Testis (tissue), 3 donors: Measurements from ENCODE around the gene NUDT14. TPM values are rescaled to one million over a fixed set of nuclear protein-coding genes. Genes with fewer than 3 reads are reported as not detected.

Source experiments
- DNase-seq: peaks from one replicate; pipeline ENCODE4 v3.0.0-alpha.2; 2019
- H3K27ac ChIP-seq, 2 donors: fragments of 200-600 bp; sonication (generic); one replicate each; pipeline ENCODE4 v1.5.1; 2019
- H3K27me3 ChIP-seq: fragments of 200-600 bp; sonication (generic); one replicate; pipeline ENCODE4 v1.5.1; 2019
- H3K36me3 ChIP-seq: fragments of 200-600 bp; sonication (generic); one replicate; pipeline ENCODE4 v1.5.1; 2017; ENCODE audit warnings: low read depth; ENCODE audit errors: missing control alignments
- H3K4me1 ChIP-seq: fragments of 200-600 bp; sonication (generic); one replicate; pipeline ENCODE4 v1.5.1; 2019
- H3K4me3 ChIP-seq, 2 donors: fragments of 200-600 bp; sonication (generic); one replicate each; pipeline ENCODE4 v1.5.1; 2017 to 2019
- H3K9me3 ChIP-seq: fragments of 200-600 bp; sonication (generic); one replicate; pipeline ENCODE4 v1.5.1; 2017
- POLR2A ChIP-seq: fragments of 450-650 bp; IDR thresholded peaks from one replicate; pipeline ENCODE4 v1.6.1; 2017; ENCODE audit warnings: antibody characterized with exemption, mild to moderate bottlenecking, moderate library complexity
- WGBS, 2 donors: methylation state at CpG; one replicate each; pipeline ENCODE4 v1.1.5; 2018; 5-methylcytosine and 5-hydroxymethylcytosine counted together
- intact Hi-C: fragments of 100-400 bp; cut with DNase I; formaldehyde crosslinking; loops from one replicate; pipeline ENCODE4 v1.15.1; 2023; ENCODE audit warnings: low total_unique reads
- polyA plus RNA-seq: library from polyadenylated mRNA; stranded (reverse); fragments of 350-450 nt; fragmentation: Illumina TruSeq; extraction: RNeasy Lipid Tissue Mini Kit (QIAGEN cat#74804); gene quantifications from one replicate; pipeline ENCODE4 v1.2.3, GENCODE V29; 2014; ENCODE audit warnings: low read depth, low replicate concordance; ENCODE audit not compliant: insufficient read depth
- total RNA-seq, 2 donors: library from RNA; depleted of rRNA; stranded (reverse); fragments of >200 nt; gene quantifications; one replicate each; pipeline ENCODE4 v1.2.3, GENCODE V29; 2016
- TF ChIP-seq, protein P1 (sequence below), 3 experiments: fragments of 450-650 bp in 2 of 3; fragments of 200-600 bp in 1 of 3; sonication (generic) in 1 of 3; IDR thresholded peaks; one replicate each; pipeline ENCODE4 v1.5.1; 2016 to 2019; ENCODE audit warnings: antibody characterized with exemption in 3 of 3, mild to moderate bottlenecking in 2 of 3, moderate library complexity in 1 of 3

The NUDT14 gene
- total and polyA plus RNA-seq, 3 donors from 2014 or later, result 22.0 to 40.0 (median 28.1) TPM

DNA sequence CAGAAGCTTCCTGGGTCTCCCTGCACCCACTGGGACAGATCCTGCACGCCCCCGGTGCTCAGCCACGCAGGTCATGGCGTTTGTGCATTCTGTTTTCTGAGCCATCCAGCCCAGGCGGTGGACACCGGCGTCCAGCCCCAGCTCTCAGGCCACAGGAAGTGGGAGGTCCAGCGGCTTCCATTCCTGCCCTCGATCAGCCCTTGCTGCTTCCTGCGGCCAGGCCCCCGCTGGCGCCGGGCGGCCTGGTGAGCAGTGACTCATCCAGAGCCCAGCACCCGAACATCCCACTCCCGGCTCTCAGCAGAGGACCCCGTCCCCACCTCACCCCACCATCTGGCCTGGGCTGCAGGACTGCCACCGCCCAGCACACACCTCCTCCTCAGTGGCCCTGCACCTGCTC lies 18.0 kb upstream of the NUDT14 start:
- Histone ChIP-seq H3K36me3 (no peaks in the 10 kb centered on the region), H3K27me3 (no peaks in the 10 kb centered on the region), H3K27ac (no peak overlapping the region), H3K4me3 (no peak overlapping the region), H3K4me1 (peaks cover 24% of the 10 kb centered on the region), H3K9me3 (no peaks in the 10 kb centered on the region)
- WGBS, 2 donors, result 52 to 74% methylated on average over 7 to 18 of the region's 18 CpGs
- no peak for TF ChIP-seq POLR2A
- DNase-seq, result no peak
- intact Hi-C loops, result no loop called here

DNA sequence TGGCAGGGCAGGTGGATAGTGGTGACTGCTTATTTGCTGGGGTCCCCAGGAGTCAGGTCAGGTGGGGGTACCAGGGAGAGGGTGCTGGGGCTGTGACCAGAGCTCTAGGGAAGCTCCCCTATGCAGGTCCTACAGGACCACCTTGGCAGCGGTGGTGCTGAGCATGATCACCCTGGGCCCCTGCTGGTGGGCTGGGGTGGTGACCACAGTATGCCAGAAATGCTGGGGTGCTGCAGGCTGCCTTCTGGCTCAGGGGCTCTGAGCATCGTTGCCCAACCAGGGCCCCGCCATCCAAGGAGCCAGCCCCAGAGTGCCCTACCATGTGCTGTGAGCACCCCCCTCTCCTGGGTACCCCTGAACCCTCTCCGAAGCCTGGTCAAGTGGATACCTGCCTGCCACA lies 17.5 kb upstream of the NUDT14 start:
- 91 to 100% methylated on average over 3 of the region's 4 CpGs for WGBS, 2 donors
- intact Hi-C loops, result no loop called here
- H3K27me3 ChIP-seq, result no peaks in the 10 kb centered on the region
- H3K4me3 ChIP-seq, result no peak overlapping the region
- no peak for DNase-seq
- no peaks in the 10 kb centered on the region for H3K9me3 ChIP-seq
- TF ChIP-seq, protein P1, sequence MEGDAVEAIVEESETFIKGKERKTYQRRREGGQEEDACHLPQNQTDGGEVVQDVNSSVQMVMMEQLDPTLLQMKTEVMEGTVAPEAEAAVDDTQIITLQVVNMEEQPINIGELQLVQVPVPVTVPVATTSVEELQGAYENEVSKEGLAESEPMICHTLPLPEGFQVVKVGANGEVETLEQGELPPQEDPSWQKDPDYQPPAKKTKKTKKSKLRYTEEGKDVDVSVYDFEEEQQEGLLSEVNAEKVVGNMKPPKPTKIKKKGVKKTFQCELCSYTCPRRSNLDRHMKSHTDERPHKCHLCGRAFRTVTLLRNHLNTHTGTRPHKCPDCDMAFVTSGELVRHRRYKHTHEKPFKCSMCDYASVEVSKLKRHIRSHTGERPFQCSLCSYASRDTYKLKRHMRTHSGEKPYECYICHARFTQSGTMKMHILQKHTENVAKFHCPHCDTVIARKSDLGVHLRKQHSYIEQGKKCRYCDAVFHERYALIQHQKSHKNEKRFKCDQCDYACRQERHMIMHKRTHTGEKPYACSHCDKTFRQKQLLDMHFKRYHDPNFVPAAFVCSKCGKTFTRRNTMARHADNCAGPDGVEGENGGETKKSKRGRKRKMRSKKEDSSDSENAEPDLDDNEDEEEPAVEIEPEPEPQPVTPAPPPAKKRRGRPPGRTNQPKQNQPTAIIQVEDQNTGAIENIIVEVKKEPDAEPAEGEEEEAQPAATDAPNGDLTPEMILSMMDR (IDR thresholded peaks at IDR 0.05), result no peak
- TF ChIP-seq POLR2A, result no peak
- H3K36me3 ChIP-seq, result no peaks in the 10 kb centered on the region
- peaks cover 24% of the 10 kb centered on the region for H3K4me1 ChIP-seq
- H3K27ac ChIP-seq, result no peak overlapping the region

DNA sequence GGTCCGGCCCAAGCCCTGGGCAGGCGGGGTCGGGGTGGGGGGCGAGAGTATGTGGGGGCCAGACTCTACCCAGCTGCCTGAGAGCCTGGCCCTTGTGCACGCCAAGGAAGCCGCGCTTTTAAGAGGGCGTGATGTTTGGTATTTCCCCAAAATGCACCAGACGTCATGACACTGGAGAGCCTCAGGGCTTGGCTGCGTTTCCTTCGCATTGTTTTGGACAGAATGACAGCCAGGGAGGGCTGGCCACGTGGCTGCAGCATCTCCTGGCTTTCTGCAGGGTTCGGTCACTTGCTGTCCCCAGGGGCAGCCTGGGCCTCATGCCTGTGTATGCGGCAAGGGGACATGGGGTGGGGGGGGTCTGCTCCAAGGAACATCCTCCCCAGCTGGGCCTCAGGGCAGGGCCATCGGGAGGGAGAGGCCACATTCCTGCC lies 16.1 kb upstream of the NUDT14 start:
- no peaks in the 10 kb centered on the region for H3K9me3 ChIP-seq
- intact Hi-C loops, result no loop called here
- TF ChIP-seq, protein P1 (IDR thresholded peaks at IDR 0.05), result no peak
- TF ChIP-seq POLR2A, result no peak
- peaks cover 21% of the 10 kb centered on the region for H3K4me1 ChIP-seq
- DNase-seq, result no peak
- 38 to 41% methylated on average over 12 to 15 of the region's 15 CpGs for WGBS, 2 donors
- no peak overlapping the region for H3K27ac ChIP-seq
- no peaks in the 10 kb centered on the region for H3K27me3 ChIP-seq
- H3K4me3 ChIP-seq, result no peak overlapping the region
- no peaks in the 10 kb centered on the region for H3K36me3 ChIP-seq

DNA sequence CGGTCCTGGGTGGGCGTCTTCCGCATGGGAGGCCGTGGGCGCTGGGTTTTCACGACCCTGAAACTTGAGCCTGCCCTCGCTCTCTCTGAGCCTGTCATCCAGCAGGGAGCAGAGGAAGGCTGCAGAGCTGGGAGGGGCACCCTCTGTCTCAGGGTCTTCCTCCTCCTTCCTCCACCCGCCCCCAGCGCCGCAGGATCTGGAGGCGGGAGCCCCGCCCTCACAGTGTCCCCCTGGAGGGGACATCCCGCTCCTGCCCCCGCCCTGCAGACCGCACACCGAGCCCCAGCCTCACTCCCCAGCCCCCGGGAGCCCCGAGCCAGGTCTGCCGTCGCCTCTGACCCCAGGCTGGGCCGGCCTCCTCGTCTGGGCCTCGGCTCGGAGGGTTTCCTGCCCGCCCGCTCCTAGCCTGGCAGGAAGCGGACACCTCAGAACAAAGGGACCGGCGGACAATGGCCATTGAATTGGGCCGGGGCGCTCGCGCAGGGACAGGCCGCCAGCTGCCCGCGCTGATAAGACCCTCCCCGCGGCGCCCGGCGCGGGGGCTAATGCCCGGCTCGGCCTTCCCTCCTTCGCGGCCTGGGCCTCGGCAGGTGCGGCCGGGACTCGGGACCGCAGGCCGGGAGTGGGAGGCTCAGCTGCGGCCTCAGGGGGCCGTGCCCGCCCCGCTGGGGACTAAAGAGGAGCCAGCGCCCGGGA lies 15.3 kb upstream of the NUDT14 start:
- TF ChIP-seq, protein P1 (IDR thresholded peaks at IDR 0.05), result no peak
- TF ChIP-seq POLR2A, result no peak
- Histone ChIP-seq H3K36me3 (no peaks in the 10 kb centered on the region), H3K4me3 (no peak overlapping the region), H3K4me1 (peaks cover 16% of the 10 kb centered on the region), H3K27me3 (no peaks in the 10 kb centered on the region), H3K9me3 (no peaks in the 10 kb centered on the region), H3K27ac (no peak overlapping the region)
- intact Hi-C loops, result no loop called here
- WGBS, 2 donors, result 31 to 62% methylated on average over 13 to 55 of the region's 58 CpGs
- DNase-seq, result no peak

DNA sequence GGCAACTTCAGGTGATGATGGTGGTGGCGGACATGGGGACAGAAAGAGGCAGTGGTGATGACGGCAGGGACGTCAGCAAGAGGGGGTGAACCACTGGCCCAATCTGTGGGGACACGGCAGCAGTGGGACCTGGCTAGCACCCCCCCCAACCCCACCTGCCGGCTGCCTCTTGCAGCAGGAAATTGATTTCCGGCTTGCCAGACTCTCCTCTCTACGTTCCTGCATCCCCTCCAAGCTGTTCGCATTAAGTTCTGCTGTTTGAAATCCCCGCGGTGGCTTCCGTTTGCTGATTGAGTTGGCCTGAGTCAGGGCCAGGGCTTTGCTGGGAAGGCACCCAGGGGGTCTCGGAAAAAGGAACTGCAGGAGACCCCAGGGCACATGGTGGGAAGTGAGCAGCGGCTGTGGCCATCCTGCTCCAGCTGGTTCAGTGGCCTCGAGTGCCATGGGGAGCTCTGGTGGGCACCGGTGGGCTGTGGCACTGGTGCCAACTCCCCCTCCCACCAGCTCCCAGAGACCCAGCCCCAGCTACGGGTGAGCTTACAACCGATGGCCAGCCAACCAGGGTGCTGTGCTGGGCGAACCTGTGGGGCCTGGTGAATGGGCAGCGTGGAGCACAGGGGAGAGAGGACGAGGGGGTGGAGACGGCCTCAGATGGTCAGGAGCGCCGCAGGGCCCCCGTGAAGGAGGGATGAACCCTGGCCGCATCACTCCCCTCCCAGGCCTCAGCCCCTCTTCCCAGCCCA lies 14.6 kb upstream of the NUDT14 start:
- WGBS, 2 donors, result 39 to 51% methylated on average over 23 to 24 of the region's 25 CpGs
- no peak overlapping the region for H3K4me3 ChIP-seq
- no peak for TF ChIP-seq POLR2A
- TF ChIP-seq, protein P1 (IDR thresholded peaks at IDR 0.05), result no peak
- no peak for DNase-seq
- no peaks in the 10 kb centered on the region for H3K27me3 ChIP-seq
- intact Hi-C loops, result no loop called here
- no peaks in the 10 kb centered on the region for H3K36me3 ChIP-seq
- H3K27ac ChIP-seq, result no peak overlapping the region
- H3K4me1 ChIP-seq, result peaks cover 16% of the 10 kb centered on the region
- no peaks in the 10 kb centered on the region for H3K9me3 ChIP-seq
